ENCODE data around the gene CNTNAP1.

The CNTNAP1 gene

DNA sequence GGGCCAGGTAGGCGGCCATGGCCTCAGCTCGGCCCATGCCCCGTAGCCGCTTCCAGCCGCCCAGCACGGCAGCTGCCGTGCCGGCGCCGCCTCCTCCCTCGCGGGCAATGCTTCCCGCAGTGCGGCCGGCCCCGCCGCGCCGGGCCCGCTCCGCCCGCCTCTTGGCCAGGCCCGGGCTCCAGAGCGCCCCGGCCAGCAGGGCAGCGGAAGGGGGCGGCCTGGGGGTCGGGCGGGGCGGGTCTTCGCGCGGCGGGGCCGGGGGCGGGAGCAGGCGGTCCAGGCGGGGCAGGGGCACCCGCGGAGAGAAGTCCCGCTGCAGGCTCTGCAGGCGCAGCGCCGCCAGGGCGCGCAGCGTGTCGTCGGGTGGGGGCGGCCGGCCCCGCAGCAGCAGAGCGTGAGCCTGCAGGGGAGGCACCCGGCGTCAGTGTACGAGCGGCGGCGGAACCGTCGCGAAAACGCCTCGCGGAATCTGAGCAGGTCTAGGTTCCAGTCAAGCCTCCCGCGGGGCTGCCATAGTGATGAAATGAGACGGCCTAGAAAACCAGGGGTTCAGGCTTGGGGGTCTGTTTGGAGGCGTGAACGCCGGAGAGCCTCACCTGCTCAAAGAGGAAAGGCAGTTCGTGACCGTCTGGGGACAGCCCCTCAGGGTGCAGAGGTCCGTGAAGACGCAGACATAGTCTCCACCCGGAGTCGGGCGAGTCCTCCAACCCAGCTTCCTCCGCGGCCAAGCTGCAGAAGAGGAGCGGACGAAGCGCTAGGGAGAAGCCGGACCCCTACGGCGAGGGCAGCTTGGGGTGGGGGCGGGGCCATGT, 12.1 kb upstream of the CNTNAP1 start:
- no peak for DNase-seq
- in situ Hi-C loops (cut with MboI; ENCODE audit: low pct_unique_long_range_greater_than_20kb, low sequenced_read_pairs): no loop called here

DNA sequence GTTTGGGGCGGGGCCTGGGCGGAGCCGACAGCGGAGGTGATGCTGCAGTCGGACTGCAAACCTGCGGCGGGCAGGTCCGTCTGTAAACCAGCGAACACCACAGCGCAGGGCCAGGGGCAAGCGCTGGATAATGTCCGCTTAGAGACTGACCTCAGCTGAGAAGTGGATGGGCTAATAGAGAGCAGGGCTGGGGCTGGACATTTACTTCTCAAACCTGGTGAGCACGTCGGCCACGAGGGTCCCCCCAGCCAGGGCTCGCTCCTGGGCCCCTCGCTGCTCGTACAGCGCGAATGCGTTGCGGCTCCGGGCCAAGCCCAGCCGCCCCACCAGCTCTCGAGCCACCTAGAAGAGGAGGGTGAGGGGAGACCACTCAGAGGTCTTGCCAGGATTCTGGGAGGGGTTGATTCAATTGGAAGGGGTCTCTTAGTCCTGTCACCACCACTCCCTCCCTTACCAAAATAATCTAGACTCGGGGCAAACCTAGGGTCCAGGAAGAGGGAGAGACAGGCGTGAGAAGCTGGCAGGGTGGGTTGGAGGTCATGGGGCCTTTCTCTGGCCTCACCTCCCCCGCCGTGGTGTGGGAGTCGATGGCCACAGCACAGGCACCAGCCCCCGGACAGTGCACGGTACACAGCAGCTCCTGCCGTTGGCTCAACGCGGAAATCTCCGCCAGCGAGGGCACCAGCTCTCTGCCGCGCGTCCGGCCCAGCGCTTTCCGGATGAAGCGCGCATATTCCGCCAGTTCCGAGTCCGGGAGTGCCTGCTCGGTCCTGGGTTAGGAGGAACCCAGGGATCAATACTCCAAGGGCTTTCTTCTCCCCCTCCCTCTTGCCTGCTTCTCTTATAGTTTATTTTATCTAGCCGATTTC, 11.3 kb upstream of the CNTNAP1 start:
- no peak for DNase-seq
- in situ Hi-C loops (cut with MboI; ENCODE audit: low pct_unique_long_range_greater_than_20kb, low sequenced_read_pairs): no loop called here

- in situ Hi-C loops (cut with MboI; ENCODE audit: low pct_unique_long_range_greater_than_20kb, low sequenced_read_pairs): no loop called here
- no peak for DNase-seq
Measured at GRCh38 chr17:42672038-42672437, 10.3 kb upstream of the CNTNAP1 start.

GRCh38 chr17:42673266-42673884, 9.0 kb upstream of the CNTNAP1 start:
- DNase-seq: no peak
- in situ Hi-C loops (cut with MboI; ENCODE audit: low pct_unique_long_range_greater_than_20kb, low sequenced_read_pairs): no loop called here

DNA sequence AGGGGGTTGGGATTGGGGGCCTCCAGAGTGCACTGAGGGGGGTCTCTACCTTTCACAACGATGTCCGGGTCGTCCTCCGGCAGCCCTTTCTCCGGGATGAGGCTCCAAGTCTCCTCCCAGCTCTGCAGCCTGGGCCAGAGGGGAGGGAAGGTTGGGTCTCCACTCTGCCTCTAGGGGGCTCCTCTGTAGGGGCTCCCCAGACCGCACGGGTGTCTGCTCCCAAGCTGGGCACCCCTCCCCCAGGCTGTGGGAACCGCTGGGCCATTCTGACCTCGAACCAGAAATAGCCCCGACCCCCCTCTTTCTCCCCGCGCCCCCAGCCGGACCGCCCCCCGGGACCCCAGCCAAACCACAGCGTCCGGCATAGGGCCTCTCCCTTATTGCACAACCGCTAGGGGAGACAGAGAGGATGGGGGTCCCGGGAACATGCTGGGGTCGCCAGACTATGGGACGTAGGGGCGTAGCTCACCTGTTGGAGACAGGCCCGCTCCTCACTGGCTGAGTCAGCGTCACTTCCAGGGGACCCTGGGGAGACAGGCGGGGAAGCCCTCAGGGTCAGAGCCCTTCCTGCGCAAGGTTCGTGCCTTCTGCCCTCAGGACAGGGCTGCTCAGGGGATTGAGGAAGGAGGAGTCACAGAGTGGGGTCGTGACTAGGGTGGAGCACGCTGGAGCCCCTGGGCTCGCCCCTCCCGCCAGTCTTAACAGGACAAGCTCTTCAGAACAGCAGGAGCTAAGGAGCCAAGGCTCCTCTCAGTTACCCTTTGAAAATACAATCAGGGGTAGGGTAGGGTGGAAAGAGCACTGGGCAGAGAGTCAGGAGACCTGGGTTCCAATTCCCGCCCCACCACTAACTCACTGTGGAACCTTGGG, 8.2 kb upstream of the CNTNAP1 start:
- peak; percentile 58 for DNase-seq
- in situ Hi-C loops (cut with MboI; ENCODE audit: low pct_unique_long_range_greater_than_20kb, low sequenced_read_pairs): no loop called here

DNA sequence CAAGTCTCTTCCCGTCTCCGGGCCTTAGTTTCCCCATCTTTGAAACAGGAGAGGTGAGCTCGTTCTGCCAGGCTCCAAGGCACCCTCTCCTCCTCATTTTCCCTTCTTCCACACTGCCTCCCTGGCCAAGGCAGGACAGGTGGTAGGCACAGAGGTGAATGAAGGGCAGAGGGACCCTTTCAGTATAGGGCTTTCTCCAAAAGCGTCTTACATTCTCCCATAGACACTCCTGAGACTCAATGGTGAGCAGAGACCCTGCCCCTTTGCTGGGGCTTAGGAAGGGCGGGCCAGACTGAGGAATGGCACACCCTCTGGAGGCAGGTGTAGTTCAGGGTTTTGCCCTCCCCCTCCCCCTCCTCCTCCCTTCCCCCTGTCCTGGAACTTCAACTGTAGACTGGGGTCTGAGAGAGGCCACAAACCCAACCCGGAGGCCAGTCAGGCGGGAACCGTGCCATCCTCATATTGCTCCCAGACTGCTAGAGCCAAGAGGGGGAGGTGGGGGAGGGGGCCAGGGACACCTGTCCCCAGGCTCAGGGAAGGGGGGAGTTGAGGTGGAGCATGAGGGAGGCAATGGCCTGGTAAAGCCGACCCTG, 7.5 kb upstream of the CNTNAP1 start:
- in situ Hi-C loops (cut with MboI; ENCODE audit: low pct_unique_long_range_greater_than_20kb, low sequenced_read_pairs): no loop called here
- no peak for DNase-seq

GRCh38 chr17:42675348-42675964, 6.9 kb upstream of the CNTNAP1 start:
- DNase-seq: no peak
- in situ Hi-C loops (cut with MboI; ENCODE audit: low pct_unique_long_range_greater_than_20kb, low sequenced_read_pairs): no loop called here

DNA sequence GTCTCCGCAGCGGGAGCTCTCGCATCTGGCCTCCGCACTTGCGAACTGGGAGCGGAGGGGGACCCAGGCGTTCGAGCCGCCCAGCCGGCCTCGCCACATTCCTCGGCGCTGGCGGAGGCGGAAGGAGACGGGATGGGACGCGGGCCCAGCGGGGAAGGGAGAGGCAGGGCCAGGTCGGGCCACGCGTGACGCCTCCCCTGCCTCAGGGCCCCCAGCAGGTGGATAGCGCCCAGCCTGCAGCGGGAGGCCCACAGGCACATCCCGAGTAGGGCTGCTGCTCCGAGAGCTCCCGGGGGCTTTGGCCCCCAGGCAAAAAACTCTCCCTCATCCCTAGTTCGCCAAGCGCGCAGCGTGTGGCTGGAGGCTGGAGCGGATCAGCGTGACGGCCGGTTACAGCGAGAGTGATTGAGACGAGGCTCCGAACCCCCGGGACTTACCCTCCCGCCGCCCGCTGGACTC, 6.3 kb upstream of the CNTNAP1 start:
- in situ Hi-C loops (cut with MboI; ENCODE audit: low pct_unique_long_range_greater_than_20kb, low sequenced_read_pairs): no loop called here
- DNase-seq: peak; percentile 43

- in situ Hi-C loops (cut with MboI; ENCODE audit: low pct_unique_long_range_greater_than_20kb, low sequenced_read_pairs): no loop called here
- peak; percentile 55 for DNase-seq
Measured at GRCh38 chr17:42676424-42677011, 5.8 kb upstream of the CNTNAP1 start, which contains the start of gene PLEKHH3. Gene PLEKHH3, minus strand, starts transcription at chr17:42676994. Its CDS starts 431 bp downstream, at chr17:42676563.

GRCh38 chr17:42677012-42677857, 5.1 kb upstream of the CNTNAP1 start:
- peak; percentile 99 for DNase-seq
- in situ Hi-C loops (cut with MboI; ENCODE audit: low pct_unique_long_range_greater_than_20kb, low sequenced_read_pairs): no loop called here

DNA sequence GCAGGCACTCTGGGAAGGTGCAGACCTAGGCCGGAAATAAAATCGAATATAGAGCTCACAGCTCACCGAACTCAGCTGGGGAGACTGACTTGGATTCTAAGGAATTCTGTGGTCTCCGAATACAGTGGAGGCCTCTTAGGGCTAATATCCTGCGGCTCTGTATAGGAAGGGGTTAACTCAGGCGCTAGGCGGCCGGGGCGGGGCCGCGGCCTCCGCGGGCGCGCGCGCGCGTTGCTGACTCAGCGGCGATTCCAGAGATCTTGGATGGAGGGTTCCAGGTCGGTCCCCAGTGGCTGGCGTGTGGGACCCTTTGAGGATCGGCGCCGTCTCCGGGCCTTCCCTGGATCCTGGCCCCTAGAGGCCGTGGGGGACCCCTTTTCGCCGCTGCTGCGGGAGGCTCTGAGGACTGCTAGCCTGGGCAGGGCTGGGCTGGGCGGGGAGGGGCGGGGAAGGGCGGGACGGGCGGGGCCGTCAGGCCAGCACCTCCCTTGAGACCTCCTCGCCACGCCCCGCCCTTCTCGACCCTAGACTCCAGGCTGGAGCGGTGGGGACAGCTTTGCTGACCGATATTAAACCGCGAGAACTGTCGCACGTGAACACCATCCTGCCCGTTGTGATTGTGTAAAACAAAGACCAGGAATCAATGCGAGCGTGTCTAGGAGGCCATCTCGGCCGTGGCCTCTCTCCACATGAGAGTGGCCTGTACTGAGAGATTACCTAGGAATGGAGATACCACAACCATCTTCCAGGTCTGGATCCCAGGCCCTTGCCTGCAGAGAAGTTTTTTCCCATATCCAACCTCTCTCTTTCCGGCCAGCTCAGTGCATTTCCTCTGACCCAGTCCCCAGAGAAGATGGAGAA, 4.2 kb upstream of the CNTNAP1 start:
- peak; percentile 92 for DNase-seq
- in situ Hi-C loops (cut with MboI; ENCODE audit: low pct_unique_long_range_greater_than_20kb, low sequenced_read_pairs): no loop called here

DNA sequence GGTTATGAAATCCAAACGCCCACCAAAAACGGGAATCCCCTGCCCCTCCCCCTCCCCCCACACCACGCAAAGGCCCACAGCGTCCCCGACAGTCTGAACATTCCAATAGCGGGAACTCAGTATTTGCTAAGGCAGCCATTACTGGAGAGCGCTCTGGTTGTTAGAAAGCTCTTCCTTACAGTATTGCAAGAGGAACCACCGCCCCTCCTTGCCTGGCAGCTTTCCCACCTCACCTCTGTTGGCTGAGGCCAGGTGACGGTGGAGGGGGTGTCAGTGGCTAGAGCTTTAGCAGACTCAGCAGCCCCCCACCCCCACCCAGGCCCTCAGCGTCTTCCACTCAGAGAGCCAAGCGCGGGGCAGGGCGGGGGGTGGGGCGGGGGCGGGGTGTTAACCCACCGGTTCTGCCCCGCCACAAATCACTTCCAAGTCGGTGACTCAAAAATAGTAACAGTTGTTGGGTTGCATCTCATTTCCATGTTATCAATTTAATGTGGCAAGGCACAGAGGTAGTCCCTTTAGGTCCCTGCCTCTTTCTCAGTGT, 3.3 kb upstream of the CNTNAP1 start:
- in situ Hi-C loops (cut with MboI; ENCODE audit: low pct_unique_long_range_greater_than_20kb, low sequenced_read_pairs): no loop called here
- DNase-seq: peak; percentile 53

DNA sequence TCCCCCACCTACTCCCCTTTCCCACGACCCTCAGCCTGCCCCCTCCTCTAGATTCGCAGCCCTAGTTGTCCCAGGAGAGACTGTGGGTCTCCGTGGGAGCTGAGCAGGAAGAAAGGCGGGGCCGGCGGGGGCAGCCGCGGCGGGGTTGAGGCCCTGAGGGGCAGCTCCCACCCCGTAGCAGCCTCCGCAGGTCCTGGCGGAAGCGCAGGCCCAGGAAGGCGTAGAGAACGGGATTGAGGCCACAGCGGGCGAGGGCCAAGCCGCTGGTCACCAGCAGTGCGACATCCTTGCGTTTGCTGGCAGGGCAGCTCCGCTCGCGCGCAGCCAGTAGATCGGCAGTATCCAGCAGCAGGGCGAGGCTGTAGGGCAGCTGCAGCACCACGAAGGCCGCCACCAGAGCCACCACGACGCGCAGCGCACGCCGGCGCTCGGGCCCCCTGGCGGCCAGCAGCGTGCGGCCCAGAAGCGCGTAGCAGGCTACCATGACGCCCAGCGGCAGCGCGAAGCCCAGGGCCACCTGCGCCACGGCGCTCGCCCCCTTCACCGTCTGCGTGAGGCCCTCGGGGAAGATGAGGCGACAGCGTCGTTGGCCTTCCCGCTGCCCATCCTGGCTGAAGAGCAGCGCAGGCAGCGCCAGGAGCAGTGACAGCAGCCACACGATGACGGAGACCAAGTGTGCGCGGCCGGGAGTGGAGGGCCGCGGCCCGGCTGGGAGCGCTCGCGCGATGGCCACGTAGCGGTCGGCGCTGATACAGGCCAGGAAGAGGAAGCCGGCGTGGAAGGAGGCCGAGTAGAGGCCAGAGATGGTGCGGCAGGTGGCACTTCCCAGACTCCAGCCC, 2.6 kb upstream of the CNTNAP1 start:
- in situ Hi-C loops (cut with MboI; ENCODE audit: low pct_unique_long_range_greater_than_20kb, low sequenced_read_pairs): no loop called here
- peak; percentile 85 for DNase-seq

DNA sequence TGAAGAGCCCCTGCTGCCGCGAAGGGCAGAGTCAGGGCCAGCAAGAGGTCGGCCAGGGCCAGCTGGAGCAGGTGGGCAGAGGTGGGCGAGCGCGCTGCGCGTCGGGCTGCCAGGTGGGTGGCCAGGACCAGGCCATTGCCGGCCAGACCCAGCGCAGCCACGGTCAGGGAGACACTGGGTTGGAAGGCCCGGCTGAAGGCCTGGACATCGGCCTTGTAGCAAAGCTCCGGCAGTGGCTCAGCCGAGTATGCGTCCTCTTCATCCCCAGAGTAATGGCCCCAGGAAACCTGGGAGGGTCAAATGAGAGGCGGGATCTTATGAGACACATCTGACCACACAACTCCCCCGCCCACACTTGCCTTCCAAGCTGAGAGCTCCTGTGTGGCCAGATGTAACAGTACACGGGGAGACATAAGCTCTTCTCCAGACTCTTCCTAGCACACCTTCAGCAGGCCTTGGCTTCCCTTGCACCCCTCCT, 2.0 kb upstream of the CNTNAP1 start:
- in situ Hi-C loops (cut with MboI; ENCODE audit: low pct_unique_long_range_greater_than_20kb, low sequenced_read_pairs): no loop called here
- peak; percentile 13 for DNase-seq
